Thymus (tissue), 11 donors: ENCODE results near the gene UBR4. TPM values are rescaled to one million over a fixed set of nuclear protein-coding genes. Genes with fewer than 3 reads are reported as not detected.

ENCODE experiments used
- DNase-seq, 9 donors: peaks; one replicate each; pipeline ENCODE4 v3.0.0-alpha.2; 2013; ENCODE audit warnings: low spot score in 9 of 9, low read depth in 6 of 9, missing footprints in 1 of 9
- H3K27ac ChIP-seq, 2 donors: one replicate each; pipeline ENCODE4 v1.5.1; 2013; ENCODE audit warnings: control low read depth in 1 of 2, low read depth in 1 of 2, low read length in 1 of 2, mild to moderate bottlenecking in 1 of 2, moderate library complexity in 1 of 2
- H3K27me3 ChIP-seq, 2 donors: one replicate each; pipeline ENCODE4 v1.5.1; 2013; ENCODE audit warnings: low read length in 1 of 2; ENCODE audit not compliant: control insufficient read depth in 2 of 2, insufficient read depth in 1 of 2
- H3K36me3 ChIP-seq, 2 donors: one replicate each; pipeline ENCODE4 v1.5.1; 2013; ENCODE audit warnings: low read length in 1 of 2, mild to moderate bottlenecking in 1 of 2, moderate library complexity in 1 of 2; ENCODE audit not compliant: control insufficient read depth in 2 of 2, insufficient read depth in 2 of 2
- H3K4me1 ChIP-seq, 2 donors: one replicate each; pipeline ENCODE4 v1.5.1; 2013; ENCODE audit warnings: low read length in 2 of 2; ENCODE audit not compliant: control insufficient read depth in 2 of 2, insufficient read depth in 2 of 2
- H3K4me3 ChIP-seq, 2 donors: one replicate each; pipeline ENCODE4 v1.5.1; 2013; ENCODE audit warnings: low read length in 2 of 2, control low read depth in 1 of 2, mild to moderate bottlenecking in 1 of 2
- H3K9me3 ChIP-seq, 2 donors: one replicate each; pipeline ENCODE4 v1.5.1; 2013; ENCODE audit warnings: low read length in 1 of 2, mild to moderate bottlenecking in 1 of 2; ENCODE audit not compliant: control insufficient read depth in 2 of 2, insufficient read depth in 1 of 2
- WGBS: extraction: QIAGEN DNeasy Blood & Tissue Kit; methylation state at CpG from one replicate; pipeline ENCODE4 v1.1.7; 2013; 5-methylcytosine and 5-hydroxymethylcytosine counted together
- polyA plus RNA-seq: library from polyadenylated mRNA; stranded (reverse); fragments of 200-250 nt; gene quantifications from one replicate; pipeline ENCODE4 v1.2.3, GENCODE V29; 2013
- total RNA-seq: library from RNA; stranded (reverse); fragments of 120-200 nt; gene quantifications from one replicate; pipeline ENCODE4 v1.2.4, GENCODE V29; 2013
- donor health status: healthy.

The UBR4 gene
- total and polyA plus RNA-seq, 2 donors, result 38.3 to 165 TPM

DNA sequence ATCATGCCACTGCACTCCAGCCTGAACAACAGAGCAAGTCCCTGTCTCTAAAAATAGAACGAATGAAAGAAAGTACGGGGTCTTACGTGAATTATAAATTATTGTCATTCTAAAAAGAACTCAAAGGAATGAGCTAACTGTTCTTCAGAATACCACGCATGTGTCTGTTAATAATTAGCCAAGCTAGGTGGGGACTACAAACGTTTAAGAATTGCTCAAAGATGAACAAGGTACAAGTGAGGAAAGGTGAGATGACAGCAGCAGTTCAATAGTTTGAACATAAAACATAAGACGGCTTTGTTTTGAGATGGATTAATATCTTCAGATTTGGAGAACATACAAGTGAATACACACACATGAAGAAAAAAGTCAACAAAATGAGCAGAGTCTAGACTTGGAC is 79.6 kb downstream of the UBR4 start:
- no peaks in the 10 kb centered on the region for H3K27me3 ChIP-seq
- peaks cover 3 to 9% of the 10 kb centered on the region in 2 donors for H3K9me3 ChIP-seq
- no peak overlapping the region for H3K4me3 ChIP-seq
- peaks cover 65 to 74% of the 10 kb centered on the region in 2 donors for H3K36me3 ChIP-seq
- no peak for DNase-seq
- peaks cover 0 to 5% of the 10 kb centered on the region in 2 donors for H3K4me1 ChIP-seq
- WGBS, result 99% methylated on average over 6 of the region's 6 CpGs
- no peak overlapping the region for H3K27ac ChIP-seq

DNA sequence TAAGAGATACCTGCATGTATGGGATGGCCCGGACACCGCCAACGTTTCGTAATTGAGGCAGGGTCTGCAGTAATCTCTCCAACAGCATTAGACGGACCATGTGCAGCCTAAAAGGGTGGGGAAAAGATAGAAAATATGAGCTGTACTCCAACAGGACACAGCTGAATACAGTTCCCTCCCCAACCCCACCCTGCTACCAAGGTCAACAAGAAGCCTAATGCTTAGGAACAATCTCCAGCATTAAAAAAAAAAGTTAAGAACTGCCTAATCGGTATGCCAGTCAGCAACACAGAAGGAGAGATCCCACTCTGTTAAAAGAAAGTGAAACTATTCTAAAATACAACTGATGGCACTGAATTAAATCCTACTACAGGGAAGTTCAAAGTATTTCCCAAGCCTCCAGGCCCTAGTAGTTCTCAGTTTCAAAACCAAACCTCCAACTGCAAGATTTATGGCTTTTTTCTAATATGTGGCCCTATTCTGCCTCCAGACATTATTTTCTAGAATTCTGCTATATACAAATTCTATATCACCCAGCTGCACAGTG is 81.0 kb downstream of the UBR4 start:
- Histone ChIP-seq H3K36me3 (peaks cover 70 to 80% of the 10 kb centered on the region in 2 donors), H3K9me3 (peaks cover 2 to 7% of the 10 kb centered on the region in 2 donors), H3K4me3 (no peak overlapping the region), H3K27ac (no peak overlapping the region), H3K27me3 (no peaks in the 10 kb centered on the region), H3K4me1 (peaks cover 0 to 15% of the 10 kb centered on the region in 2 donors)
- 88% methylated on average over 6 of the region's 6 CpGs for WGBS
- no peak for DNase-seq

DNA sequence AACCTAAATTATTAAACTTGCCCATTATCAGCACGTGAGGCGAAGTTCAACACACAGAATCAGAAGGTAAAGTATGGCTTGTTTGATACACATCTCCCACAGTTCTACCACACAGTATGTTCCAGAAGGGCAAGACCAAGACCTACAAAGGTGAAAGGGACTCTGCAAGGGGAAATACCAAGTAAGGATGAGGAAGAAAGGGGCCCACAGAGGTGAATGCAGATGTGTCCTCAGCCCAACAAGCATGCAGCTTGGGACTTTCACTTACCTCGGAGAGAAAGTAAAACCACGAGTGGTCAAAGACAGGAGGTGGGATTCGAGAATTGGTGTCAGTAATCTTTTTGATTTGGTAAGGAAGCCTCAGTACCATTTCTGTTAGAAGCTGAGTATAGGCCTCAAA is 85.8 kb downstream of the UBR4 start:
- Histone ChIP-seq H3K4me3 (no peak overlapping the region), H3K27me3 (no peaks in the 10 kb centered on the region), H3K4me1 (peaks cover 0 to 27% of the 10 kb centered on the region in 2 donors), H3K9me3 (no peaks in the 10 kb centered on the region), H3K36me3 (peaks cover 88 to 98% of the 10 kb centered on the region in 2 donors), H3K27ac (peak overlapping the region; percentile 59 to 64)
- 15% methylated on average over 5 of the region's 5 CpGs for WGBS
- DNase-seq, result no peak

DNA sequence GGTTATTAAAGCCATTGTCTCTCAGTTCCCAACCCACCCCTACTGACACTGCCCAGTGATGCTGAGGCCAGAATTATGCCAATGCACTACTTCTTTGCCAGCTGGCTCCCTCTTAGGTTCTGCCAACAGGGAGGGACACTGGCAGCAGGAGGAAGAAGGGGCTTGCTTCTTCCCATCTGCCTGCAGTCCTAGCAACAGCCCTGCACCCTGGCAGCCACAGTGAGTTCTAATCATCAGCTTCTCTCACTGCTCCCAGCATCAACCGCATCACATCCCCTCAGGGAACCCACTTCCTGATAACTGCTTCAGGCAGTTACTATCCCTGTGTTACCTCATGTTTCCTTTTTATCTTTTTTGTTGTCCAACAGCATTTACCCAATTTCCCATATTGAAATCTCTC is 86.2 kb downstream of the UBR4 start:
- no peak overlapping the region for H3K4me3 ChIP-seq
- peaks cover 86 to 98% of the 10 kb centered on the region in 2 donors for H3K36me3 ChIP-seq
- no peaks in the 10 kb centered on the region for H3K9me3 ChIP-seq
- 2% methylated on average over 1 of the region's 1 CpG for WGBS
- peaks cover 0 to 27% of the 10 kb centered on the region in 2 donors for H3K4me1 ChIP-seq
- H3K27ac ChIP-seq, result peak overlapping the region in 1 of 2 donors; percentile 64
- DNase-seq, result peak in 1 of 9 donors; percentile 51
- no peaks in the 10 kb centered on the region for H3K27me3 ChIP-seq

DNA sequence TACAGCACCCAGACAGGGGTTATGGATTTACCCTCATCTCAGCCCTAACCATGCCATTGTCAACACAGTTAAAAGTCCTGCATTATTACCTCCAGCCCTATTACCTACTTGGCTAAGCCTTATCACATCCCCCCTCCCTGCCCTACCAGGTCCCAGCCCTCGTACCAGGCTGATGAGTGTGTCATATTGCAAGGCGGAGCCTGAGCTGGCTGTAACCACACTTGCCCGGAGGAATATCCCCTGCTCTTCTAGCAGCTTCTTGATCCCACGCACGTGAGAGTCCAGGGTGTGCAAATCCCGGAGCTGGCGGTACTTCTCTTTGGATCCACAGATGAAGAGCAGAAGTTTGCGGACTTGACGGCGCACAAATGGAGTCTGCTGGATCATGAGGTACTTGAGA is 87.4 kb downstream of the UBR4 start:
- Histone ChIP-seq H3K36me3 (peaks cover 84 to 94% of the 10 kb centered on the region in 2 donors), H3K4me3 (no peak overlapping the region), H3K9me3 (no peaks in the 10 kb centered on the region), H3K4me1 (peaks cover 0 to 27% of the 10 kb centered on the region in 2 donors), H3K27ac (no peak overlapping the region), H3K27me3 (no peaks in the 10 kb centered on the region)
- 96% methylated on average over 10 of the region's 10 CpGs for WGBS
- DNase-seq, result no peak

GRCh38 chr1:19121192-19121591 is 88.9 kb downstream of the UBR4 start:
- H3K27me3 ChIP-seq, result no peaks in the 10 kb centered on the region
- DNase-seq, result no peak
- no peak overlapping the region for H3K4me3 ChIP-seq
- peaks cover 84 to 95% of the 10 kb centered on the region in 2 donors for H3K36me3 ChIP-seq
- peaks cover 0 to 24% of the 10 kb centered on the region in 2 donors for H3K4me1 ChIP-seq
- H3K27ac ChIP-seq, result no peak overlapping the region
- no peaks in the 10 kb centered on the region for H3K9me3 ChIP-seq
- whole genome bisulfite sequencing, result 94% methylated on average over 7 of the region's 7 CpGs

- H3K4me3 ChIP-seq, result no peak overlapping the region
- DNase-seq, result no peak
- H3K27me3 ChIP-seq, result no peaks in the 10 kb centered on the region
- no peak overlapping the region for H3K27ac ChIP-seq
- no peaks in the 10 kb centered on the region for H3K9me3 ChIP-seq
- peaks cover 0 to 19% of the 10 kb centered on the region in 2 donors for H3K4me1 ChIP-seq
- 97% methylated on average over 7 of the region's 7 CpGs for whole genome bisulfite sequencing
- H3K36me3 ChIP-seq, result peaks cover 84 to 94% of the 10 kb centered on the region in 2 donors
Observed at GRCh38 chr1:19120070-19120469, 90.0 kb downstream of the UBR4 start.

GRCh38 chr1:19115082-19115808 is 94.8 kb downstream of the UBR4 start:
- H3K4me3 ChIP-seq, result no peak overlapping the region
- no peak for DNase-seq
- peaks cover 0 to 4% of the 10 kb centered on the region in 2 donors for H3K4me1 ChIP-seq
- H3K9me3 ChIP-seq, result no peaks in the 10 kb centered on the region
- WGBS, result 98% methylated on average over 6 of the region's 6 CpGs
- no peaks in the 10 kb centered on the region for H3K27me3 ChIP-seq
- peaks cover 90 to 92% of the 10 kb centered on the region in 2 donors for H3K36me3 ChIP-seq
- no peak overlapping the region for H3K27ac ChIP-seq

GRCh38 chr1:19113697-19114092 is 96.4 kb downstream of the UBR4 start:
- H3K27me3 ChIP-seq, result no peaks in the 10 kb centered on the region
- WGBS, result 90% methylated on average over 4 of the region's 4 CpGs
- H3K4me1 ChIP-seq, result peaks cover 0 to 4% of the 10 kb centered on the region in 2 donors
- H3K4me3 ChIP-seq, result no peak overlapping the region
- H3K36me3 ChIP-seq, result peaks cover 92 to 93% of the 10 kb centered on the region in 2 donors
- no peak overlapping the region for H3K27ac ChIP-seq
- DNase-seq, result peak in 7 of 9 donors; percentile 15 to 62 (median 22)
- H3K9me3 ChIP-seq, result no peaks in the 10 kb centered on the region
